NCI-H1436 (cell line): ENCODE data around the gene ACTG2.
"Not testable (repeated sequence)": the region's sequence is repeated elsewhere in the genome, so short reads cannot be mapped to it uniquely, and the experiment has no call there.

Experiments
- DNase-seq: peaks from one replicate; lab custom pipeline; 2025; lab: John Stamatoyannopoulos, UW

Gene ACTG2

DNA sequence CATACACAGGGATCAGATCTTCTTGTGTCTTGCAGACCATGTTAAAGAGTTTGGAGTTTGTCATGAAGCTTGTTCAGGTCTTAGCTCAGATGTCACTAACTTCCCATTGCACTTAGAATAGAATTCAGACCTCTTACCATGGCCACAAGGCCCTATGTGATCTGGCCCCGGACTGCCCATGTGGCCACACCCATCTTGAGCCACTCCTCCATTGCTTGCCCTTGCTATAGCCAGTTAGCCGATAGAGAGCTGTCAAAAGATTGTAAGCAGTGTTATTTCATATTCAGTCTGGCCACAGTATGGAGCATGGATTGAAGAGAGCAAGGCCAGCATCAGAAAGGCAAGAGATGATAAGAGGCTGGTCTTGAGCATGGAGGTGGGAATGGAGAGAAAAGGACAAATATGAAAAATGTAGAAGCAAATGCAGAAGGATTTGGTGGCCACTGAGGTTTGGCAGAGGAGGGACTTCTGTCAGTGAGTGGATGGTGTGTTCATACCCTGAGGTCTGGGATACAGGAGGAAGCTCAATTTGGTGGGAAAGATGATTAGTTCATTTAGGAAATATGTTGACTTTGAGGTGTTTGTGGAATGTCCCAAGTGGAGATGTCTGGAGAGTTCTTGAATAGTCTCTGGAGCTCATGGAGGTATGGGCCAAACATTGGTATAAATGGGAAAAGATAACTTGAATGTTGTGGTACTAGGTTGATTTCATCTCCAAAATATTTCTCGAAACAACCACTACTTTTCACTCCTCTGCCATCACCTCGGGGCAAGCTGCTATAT lies 44.5 kb downstream of the ACTG2 start:
- no peak for DNase-seq

DNA sequence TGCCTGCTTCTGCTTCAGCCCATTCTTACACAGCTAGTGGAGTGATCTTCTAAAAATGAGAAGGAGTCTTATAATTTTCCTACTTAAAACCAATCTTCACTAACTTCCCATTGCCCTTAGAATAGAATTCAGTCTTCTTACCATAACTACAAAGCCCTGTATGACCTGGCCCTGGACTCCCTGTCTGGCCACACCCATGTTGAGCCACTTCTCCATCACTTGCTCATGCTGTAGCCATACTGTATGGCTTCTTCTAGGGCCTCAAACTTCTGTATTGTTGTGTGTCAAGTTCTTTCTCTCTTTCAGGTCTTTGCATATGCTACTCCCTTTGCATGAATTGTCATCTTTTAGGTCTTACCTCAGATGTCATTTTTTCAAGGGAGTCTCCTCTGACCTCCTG lies 45.1 kb downstream of the ACTG2 start:
- no peak for DNase-seq

- no peak for DNase-seq
Measured at GRCh38 chr2:73938718-73939352, 46.0 kb downstream of the ACTG2 start.

DNA sequence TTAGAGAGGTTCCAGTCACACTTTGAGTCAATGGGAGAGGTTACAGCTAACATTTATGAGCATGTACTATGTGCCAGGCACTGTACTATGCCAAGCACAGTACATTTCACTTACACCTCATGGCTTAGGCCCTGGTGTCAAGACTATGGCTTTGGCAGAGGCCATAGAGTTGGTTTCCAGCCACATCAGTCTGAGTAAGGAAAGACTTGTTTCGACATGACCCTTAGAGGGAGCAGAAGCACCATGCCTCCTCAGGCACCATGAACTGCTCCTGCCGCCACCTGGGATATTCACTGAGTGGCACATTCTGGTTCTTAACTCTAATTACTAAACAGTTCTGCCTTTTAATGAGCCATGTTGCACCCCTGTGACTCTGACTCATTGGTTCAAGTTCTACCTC lies 46.6 kb downstream of the ACTG2 start:
- no peak for DNase-seq

DNA sequence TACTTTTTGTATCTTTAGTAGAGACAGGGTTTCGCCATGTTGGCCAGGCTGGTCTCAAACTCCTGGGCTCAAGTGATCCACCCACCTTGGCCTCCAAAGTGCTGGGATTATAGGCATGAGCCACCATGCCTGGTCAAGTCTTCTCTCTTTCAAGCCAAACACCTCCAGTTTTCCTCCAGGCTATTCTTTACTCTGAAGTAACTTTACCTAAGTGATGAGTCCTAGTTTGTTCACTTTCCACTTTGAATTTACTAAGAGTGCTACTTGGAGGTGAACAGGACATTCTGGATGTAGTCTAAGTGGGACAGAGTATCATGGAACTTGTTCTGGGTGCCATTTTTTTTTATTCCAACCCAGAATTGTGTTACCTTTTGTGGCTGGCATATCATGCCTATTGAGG lies 47.3 kb downstream of the ACTG2 start:
- DNase-seq: not testable (repeated sequence)

DNA sequence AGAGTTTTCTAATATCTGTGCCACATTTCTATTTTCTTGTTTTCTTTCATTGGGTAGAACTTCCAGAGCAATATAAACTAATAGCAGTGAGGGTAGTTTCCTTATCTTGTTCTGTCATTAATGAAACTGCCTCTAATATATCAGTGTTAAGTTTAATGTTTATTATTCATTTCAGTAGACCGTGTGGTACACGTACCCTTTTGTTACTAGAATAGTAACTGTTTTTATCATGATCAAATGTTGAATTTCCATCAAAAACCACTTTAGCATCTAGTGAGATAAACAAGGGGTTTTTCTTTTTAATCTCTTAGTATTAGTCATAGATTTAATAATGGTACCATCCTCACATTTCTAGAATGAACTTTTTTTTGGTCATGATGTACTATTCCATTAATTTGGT lies 49.9 kb downstream of the ACTG2 start:
- no peak for DNase-seq

DNA sequence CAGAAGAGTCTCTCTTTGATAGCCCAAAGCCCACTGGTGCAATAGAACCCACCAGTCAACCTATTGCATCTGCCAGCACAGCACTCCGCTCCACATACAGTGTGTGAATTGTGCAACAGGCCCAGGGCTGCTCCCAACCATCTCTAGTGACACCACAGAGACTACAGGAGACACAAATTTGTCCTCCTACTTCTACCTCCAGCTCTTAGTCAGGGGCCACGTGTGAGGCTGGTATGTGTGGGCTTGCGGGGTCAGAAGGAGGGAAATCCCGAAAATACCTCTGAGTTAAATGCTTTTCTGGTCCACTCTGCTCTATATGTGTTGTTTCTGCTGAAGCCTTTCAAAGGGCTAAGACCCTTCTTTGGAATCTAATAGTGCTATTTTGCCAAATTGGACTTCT lies 51.9 kb downstream of the ACTG2 start:
- no peak for DNase-seq

DNA sequence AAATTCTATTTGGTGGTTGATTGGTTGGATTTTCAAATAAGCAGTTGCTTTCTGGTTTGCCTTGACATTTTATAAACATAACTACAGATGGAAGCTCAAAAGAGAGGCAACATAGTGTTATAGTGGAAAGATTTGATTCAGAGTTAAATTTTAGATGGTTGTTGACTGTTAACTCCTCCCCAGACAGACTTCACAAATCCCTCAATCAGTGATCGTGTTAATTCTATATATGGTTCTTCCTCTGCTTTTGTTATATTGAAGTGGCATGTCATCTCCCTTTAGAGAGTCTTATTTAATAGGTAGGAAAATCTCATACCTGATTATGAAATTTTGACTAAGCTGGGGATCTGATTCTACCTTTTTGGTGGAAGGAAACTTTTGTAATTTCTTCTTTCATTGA lies 53.4 kb downstream of the ACTG2 start:
- no peak for DNase-seq

- no peak for DNase-seq
Measured at GRCh38 chr2:73946666-73947065, 53.9 kb downstream of the ACTG2 start.

GRCh38 chr2:73947412-73948018 lies 54.7 kb downstream of the ACTG2 start:
- DNase-seq: no peak

GRCh38 chr2:73949802-73950201 lies 57.0 kb downstream of the ACTG2 start:
- no peak for DNase-seq

- DNase-seq: no peak
Measured at GRCh38 chr2:73952499-73953446, 60.0 kb downstream of the ACTG2 start.

GRCh38 chr2:73956218-73956865 lies 63.5 kb downstream of the ACTG2 start:
- no peak for DNase-seq

GRCh38 chr2:73961274-73961673 lies 68.5 kb downstream of the ACTG2 start:
- DNase-seq: no peak

- no peak for DNase-seq
Measured at GRCh38 chr2:73961823-73962615, 69.2 kb downstream of the ACTG2 start.

DNA sequence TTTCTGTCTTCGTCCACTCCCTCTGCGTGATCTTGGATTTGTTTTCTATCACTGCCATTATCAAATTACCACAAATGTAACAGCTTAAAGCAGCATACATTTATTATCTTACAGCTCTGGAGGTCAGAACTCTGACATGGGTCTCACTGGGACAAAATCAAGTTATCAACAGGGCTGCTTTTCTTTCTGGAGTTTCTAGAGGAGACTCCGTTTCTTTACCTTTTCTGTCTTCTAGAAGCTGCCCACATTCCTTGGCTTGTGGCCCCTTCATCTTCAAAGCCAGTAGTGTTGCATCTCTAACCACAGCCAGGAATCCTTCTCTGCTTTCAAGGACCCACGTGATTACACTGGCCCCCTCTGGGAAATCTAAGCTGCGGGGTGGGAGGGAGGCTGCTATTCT lies 70.0 kb downstream of the ACTG2 start:
- DNase-seq: no peak

GRCh38 chr2:73963385-73964120 lies 70.7 kb downstream of the ACTG2 start:
- no peak for DNase-seq

DNA sequence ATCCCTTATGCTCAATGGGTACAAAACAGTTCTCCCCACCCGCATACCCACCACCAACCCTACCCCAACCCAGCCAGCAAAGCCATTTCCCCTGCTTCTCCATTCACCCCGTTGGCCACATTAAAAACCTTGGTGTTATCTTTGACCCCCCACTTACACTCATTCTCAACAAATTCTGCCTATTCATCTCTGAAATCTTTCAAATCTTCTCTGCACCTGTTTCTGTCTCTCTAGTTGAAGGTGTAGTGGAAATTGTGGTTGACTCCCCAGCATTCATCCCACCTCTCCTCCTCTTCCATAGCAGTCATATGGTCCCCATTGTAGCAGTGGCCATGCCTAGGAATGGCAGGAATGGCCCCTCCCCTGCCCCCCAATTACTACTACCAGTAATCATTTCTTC lies 71.4 kb downstream of the ACTG2 start:
- DNase-seq: no peak

DNA sequence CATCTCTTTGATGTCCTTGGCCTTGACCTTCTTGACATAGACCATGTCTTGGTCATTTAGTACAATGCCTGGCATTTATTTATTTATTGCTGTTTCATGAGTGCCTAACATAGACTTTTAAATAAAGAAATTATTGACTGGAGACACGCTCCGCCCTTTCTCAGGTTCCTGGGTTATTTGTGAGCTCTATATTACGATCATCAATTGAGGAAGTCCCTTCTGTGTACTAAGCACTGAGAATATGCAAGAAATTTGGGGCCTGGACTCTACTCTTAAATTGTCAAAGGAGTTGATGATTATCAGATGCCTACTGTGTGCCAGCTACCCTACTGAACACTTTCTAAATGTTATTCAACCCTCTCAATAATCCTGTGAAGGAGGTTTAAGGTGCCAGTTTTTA lies 72.2 kb downstream of the ACTG2 start:
- DNase-seq: no peak

DNA sequence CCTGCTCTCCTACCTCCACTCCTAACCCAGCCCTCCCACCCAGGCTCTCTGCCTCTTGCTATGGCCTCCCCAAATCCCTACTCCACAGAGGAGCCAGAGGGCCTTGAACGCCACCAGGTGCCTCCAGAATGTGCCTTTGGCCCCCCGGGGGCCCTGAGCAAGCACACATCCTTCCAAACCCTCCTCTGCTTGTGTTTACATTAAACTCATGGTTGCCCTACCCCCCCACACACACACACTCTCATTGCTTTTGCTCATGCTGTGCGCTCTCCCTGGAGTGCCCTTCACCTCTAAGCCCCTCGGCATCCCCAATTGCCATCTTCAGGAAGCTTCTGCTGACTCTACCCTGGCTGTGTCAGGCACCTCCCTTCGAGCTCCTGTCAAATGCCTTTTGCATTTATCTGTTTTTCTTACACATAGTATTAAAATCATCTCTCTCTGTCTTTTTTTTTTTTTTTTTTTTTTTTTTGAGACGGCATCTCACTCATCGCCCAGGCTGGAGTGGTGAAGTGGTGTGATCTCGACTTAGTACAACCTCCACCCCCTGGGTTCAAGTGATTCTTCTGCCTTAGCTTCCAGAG lies 75.6 kb downstream of the ACTG2 start:
- DNase-seq: no peak
